HUES48 (cell line): ENCODE results near the gene ADAMTS19.
"Not testable (repeated sequence)": the region's sequence is repeated elsewhere in the genome, so short reads cannot be mapped to it uniquely, and the experiment has no call there.

Experiments
- H3K27ac ChIP-seq: one replicate; pipeline ENCODE4 v1.7.0; 2013; ENCODE audit warnings: low read depth, low read length, inconsistent platforms
- H3K27me3 ChIP-seq: 2 replicates; pipeline ENCODE4 v1.6.1; 2013; ENCODE audit warnings: mild to moderate bottlenecking, low read length; ENCODE audit not compliant: control insufficient read depth, insufficient read depth
- H3K36me3 ChIP-seq: 2 replicates; pipeline ENCODE4 v1.6.1; 2013; ENCODE audit warnings: low read length; ENCODE audit not compliant: control insufficient read depth, insufficient read depth
- H3K4me1 ChIP-seq: 2 replicates; pipeline ENCODE4 v1.6.1; 2013; ENCODE audit warnings: mild to moderate bottlenecking, low read length; ENCODE audit not compliant: control insufficient read depth, insufficient read depth
- H3K4me3 ChIP-seq: 2 replicates; pipeline ENCODE4 v1.5.1; 2013; ENCODE audit warnings: mild to moderate bottlenecking, low read depth, low read length
- H3K9ac ChIP-seq: 2 replicates; pipeline ENCODE4 v1.6.1; 2013; ENCODE audit warnings: mild to moderate bottlenecking, low read depth, low read length, moderate library complexity
- H3K9me3 ChIP-seq: 2 replicates; pipeline ENCODE4 v1.6.1; 2013; ENCODE audit warnings: low read length; ENCODE audit not compliant: control insufficient read depth, insufficient read depth

The ADAMTS19 gene

DNA sequence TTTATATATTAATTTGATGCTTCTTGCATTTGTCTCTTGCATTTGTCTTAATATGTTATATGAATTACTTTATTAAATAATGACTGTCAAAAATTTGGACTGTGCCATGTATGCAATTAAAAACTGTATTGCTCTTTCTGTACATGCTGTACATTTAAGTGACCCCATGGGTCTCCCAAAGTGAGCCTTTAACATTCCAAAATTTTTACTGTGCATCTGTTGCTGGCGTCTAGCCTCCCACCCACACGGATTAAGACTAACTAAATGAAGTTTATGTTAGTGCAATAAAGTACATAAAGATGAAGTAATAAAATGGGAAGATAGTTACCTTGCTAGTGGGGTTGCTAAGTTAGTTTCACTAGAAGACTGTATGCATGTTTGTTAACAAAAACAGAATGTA, 48.5 kb downstream of the ADAMTS19 start:
- H3K4me3 ChIP-seq = no peak overlapping the region
- H3K27ac ChIP-seq = no peak overlapping the region
- H3K36me3 ChIP-seq = peaks cover 11% of the 10 kb centered on the region
- H3K4me1 ChIP-seq = no peaks in the 10 kb centered on the region
- no peaks in the 10 kb centered on the region for H3K27me3 ChIP-seq
- no peak overlapping the region for H3K9ac ChIP-seq
- H3K9me3 ChIP-seq = no peaks in the 10 kb centered on the region

GRCh38 chr5:129509363-129509975, 49.4 kb downstream of the ADAMTS19 start:
- Histone ChIP-seq H3K36me3 (peaks cover 11% of the 10 kb centered on the region), H3K4me3 (no peak overlapping the region), H3K4me1 (no peaks in the 10 kb centered on the region), H3K9ac (no peak overlapping the region), H3K9me3 (no peaks in the 10 kb centered on the region), H3K27ac (no peak overlapping the region), H3K27me3 (no peaks in the 10 kb centered on the region)

DNA sequence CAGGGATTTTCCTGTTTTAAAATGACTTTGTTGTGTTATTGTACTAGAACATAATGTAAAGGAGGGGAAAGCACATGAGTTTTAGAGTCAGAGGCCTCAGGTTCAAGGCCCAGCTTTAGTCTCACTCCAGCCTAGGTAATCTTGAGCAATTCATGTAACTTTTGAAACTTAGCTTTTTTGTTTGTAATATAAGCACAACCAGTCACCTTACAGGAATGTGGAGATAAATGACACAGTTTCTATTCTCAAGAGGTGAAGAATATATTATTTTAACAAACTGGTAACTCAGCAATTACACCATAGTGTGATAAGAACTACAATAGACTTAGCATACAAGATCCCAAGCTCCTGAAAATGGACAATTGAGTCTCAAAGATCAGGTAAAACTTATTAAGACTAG, 51.2 kb downstream of the ADAMTS19 start:
- H3K4me1 ChIP-seq = no peaks in the 10 kb centered on the region
- H3K36me3 ChIP-seq = peaks cover 11% of the 10 kb centered on the region
- H3K4me3 ChIP-seq = no peak overlapping the region
- no peaks in the 10 kb centered on the region for H3K27me3 ChIP-seq
- no peak overlapping the region for H3K27ac ChIP-seq
- H3K9ac ChIP-seq = no peak overlapping the region
- H3K9me3 ChIP-seq = no peaks in the 10 kb centered on the region

DNA sequence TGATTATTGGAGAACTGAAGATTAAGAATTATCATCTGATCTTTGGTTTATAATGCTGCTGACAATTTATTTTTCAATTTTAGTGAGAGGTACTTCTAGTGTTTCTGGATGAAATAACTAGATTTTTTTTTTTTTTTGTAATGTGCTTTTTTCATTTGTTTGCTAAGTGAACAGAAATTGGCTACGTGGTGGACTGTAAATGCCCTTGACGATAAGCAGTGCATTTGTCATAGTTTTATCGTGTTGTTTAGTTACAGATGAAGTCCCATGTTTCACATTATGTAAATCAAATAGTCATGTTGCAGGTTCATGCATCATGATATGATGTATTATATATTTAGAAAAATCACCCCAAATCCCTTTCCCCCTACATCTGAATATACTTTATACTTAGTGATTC, 81.0 kb downstream of the ADAMTS19 start:
- Histone ChIP-seq H3K9me3 (peaks cover 5% of the 10 kb centered on the region; the same call in 1 of the 2 replicates), H3K27me3 (no peaks in the 10 kb centered on the region), H3K4me3 (no peak overlapping the region), H3K36me3 (peaks cover 5% of the 10 kb centered on the region; the same call in 1 of the 2 replicates), H3K9ac (no peak overlapping the region), H3K27ac (no peak overlapping the region), H3K4me1 (no peaks in the 10 kb centered on the region; the same call in 1 of the 2 replicates)

- no peak overlapping the region for H3K4me3 ChIP-seq
- peaks cover 5% of the 10 kb centered on the region; the same call in 1 of the 2 replicates for H3K36me3 ChIP-seq
- H3K4me1 ChIP-seq = no peaks in the 10 kb centered on the region; the same call in 1 of the 2 replicates
- no peak overlapping the region for H3K9ac ChIP-seq
- H3K27me3 ChIP-seq = no peaks in the 10 kb centered on the region
- H3K27ac ChIP-seq = no peak overlapping the region
- H3K9me3 ChIP-seq = peaks cover 7% of the 10 kb centered on the region; the same call in 1 of the 2 replicates
Observed at GRCh38 chr5:129541648-129542251, 81.7 kb downstream of the ADAMTS19 start.

DNA sequence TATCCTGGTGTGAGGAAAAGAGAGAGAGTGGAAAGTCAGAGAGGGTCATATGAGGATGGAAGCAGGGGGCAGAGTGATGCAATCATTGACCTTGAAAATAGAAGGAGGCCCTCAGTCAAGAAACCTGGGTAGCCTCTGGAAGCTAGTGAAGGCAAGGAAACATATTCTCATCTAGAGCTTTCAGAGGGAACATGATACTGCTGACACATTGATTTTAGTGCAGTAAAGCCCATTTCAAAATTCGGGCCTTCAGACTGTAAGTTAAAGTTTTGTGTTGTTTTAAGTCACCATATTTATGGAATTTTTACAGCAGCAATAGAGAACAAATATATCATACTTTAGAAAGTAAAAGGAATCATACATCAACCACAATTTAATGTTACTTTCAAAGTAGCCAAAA, 87.0 kb downstream of the ADAMTS19 start:
- H3K27me3 ChIP-seq = no peaks in the 10 kb centered on the region
- peaks cover 7% of the 10 kb centered on the region; the same call in 1 of the 2 replicates for H3K9me3 ChIP-seq
- H3K27ac ChIP-seq = no peak overlapping the region
- no peak overlapping the region for H3K9ac ChIP-seq
- H3K4me3 ChIP-seq = no peak overlapping the region
- 0 out of 2 replicates have a peak, but pooled peaks cover 9% of the 10 kb centered on the region for H3K36me3 ChIP-seq
- no peaks in the 10 kb centered on the region; the same call in 1 of the 2 replicates for H3K4me1 ChIP-seq

DNA sequence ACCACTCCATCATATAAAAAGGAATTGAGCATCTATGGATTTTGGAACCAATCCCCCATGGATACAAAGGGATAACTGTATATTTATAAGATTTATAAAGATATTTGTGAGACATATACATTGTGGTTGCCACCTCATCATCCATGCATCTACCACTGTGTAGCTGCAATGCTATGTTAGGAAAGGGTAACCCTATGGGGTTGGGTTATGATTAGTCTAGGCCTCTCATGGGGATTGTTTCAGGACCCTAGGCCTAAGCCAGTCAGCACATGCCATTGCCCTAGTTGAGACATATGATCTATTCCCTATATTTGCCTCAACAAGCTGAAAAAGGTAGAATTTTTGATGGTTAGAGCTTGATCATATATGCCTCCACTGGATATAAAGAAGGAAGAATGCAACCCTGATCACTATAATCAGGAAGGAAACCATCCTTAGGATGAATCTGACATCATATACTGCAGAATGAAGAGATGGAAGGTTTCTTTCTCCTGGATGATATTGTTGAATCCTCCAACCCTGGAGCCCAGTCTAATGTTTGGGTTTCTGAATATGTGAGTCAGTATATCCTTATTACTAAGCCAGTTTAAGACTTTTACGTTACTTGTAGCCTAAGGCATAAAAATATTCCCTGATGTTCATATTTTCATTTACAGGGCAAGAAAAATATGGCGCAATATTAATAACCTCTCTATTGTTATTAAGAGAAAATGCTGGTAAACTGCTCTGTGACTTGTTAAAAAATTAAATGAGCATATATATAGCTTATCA, 94.2 kb downstream of the ADAMTS19 start:
- peaks cover 27% of the 10 kb centered on the region for H3K36me3 ChIP-seq
- H3K9ac ChIP-seq = no peak overlapping the region
- no peak overlapping the region for H3K4me3 ChIP-seq
- H3K27me3 ChIP-seq = no peaks in the 10 kb centered on the region
- H3K9me3 ChIP-seq = no peaks in the 10 kb centered on the region
- H3K4me1 ChIP-seq = no peaks in the 10 kb centered on the region
- no peak overlapping the region for H3K27ac ChIP-seq

GRCh38 chr5:129563585-129563984, 103.5 kb downstream of the ADAMTS19 start:
- peaks cover 11% of the 10 kb centered on the region; the same call in 1 of the 2 replicates for H3K36me3 ChIP-seq
- no peak overlapping the region for H3K9ac ChIP-seq
- no peak overlapping the region for H3K27ac ChIP-seq
- no peaks in the 10 kb centered on the region for H3K27me3 ChIP-seq
- no peak overlapping the region for H3K4me3 ChIP-seq
- H3K4me1 ChIP-seq = no peaks in the 10 kb centered on the region
- no peaks in the 10 kb centered on the region for H3K9me3 ChIP-seq

DNA sequence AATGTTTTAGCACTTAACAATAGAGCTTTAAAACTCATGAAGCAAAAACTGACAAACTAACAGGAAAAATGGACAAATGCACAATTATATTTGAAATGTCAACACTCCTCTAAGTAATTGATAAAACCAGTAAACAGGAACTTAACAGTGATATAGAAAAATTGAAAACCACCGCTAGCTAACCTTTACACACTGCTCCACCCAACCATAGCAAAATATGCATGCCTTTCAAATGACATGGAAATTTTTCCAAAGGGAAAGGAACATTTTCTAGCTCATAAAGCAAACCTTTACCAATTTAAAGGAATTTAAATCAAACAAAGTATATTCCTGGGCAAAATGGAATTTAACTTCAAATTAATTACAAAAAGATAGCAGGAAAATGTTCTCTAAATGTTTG, 109.2 kb downstream of the ADAMTS19 start:
- Histone ChIP-seq H3K36me3 (peaks cover 13% of the 10 kb centered on the region), H3K4me1 (no peaks in the 10 kb centered on the region), H3K9me3 (no peaks in the 10 kb centered on the region), H3K4me3 (no peak overlapping the region), H3K9ac (no peak overlapping the region), H3K27me3 (no peaks in the 10 kb centered on the region), H3K27ac (no peak overlapping the region)

DNA sequence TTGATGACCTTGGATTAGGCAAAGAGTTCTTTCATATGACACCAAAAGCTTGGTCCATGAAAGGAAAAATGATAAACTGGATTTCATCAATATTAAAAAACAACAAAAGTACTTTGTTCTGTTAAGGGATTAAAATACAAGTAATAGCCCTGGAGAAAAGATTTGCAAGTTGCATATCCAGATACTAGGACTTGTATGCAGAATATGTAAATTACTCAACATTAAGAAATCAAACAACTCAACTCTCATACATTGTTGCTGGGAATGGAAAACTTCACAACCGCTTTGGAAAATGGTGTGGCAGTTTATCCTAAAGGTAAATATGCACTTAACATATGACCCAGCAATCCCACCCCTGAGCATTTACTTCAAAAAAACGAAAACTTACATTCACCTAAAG, 112.0 kb downstream of the ADAMTS19 start:
- Histone ChIP-seq H3K27ac (no peak overlapping the region), H3K9me3 (no peaks in the 10 kb centered on the region), H3K4me3 (no peak overlapping the region), H3K36me3 (peaks cover 8% of the 10 kb centered on the region; the same call in 1 of the 2 replicates), H3K9ac (no peak overlapping the region), H3K27me3 (no peaks in the 10 kb centered on the region), H3K4me1 (no peaks in the 10 kb centered on the region)

DNA sequence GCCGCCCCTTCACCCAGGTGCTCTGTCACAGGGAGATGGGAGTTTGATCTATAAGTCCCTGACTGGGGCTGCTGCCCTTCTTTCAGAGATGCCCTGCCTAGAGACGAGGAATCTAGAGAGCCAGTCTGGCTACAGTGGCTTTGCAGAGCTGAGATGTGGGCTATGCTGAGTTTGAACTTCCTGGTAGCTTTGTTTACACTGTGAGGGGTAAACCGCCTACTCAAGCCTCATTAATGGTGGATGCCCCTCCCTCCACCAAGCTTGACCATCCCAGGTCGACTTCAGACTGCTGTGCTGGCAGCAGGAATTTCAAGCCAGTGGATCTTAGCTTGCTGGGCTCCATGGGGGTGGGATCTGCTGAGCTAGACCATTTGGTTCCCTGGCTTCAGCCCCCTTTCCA, 124.4 kb downstream of the ADAMTS19 start:
- H3K9me3 ChIP-seq, H3K4me1 ChIP-seq, H3K36me3 ChIP-seq, H3K4me3 ChIP-seq, H3K9ac ChIP-seq, H3K27ac ChIP-seq, H3K27me3 ChIP-seq: not testable (repeated sequence)
